Suprapubic skin (tissue), 4 donors: ENCODE results near the gene SVIL. TPM values are rescaled to one million over a fixed set of nuclear protein-coding genes. Genes with fewer than 3 reads are reported as not detected.

Experiments
- DNase-seq, 2 donors: peaks; one replicate each; pipeline ENCODE4 v3.0.0-alpha.2; 2019; ENCODE audit warnings: low spot score in 2 of 2
- H3K27ac ChIP-seq: fragments of 200-600 bp; sonication (generic); one replicate; pipeline ENCODE4 v1.5.1; 2019
- H3K27me3 ChIP-seq: fragments of 200-600 bp; sonication (generic); one replicate; pipeline ENCODE4 v1.5.1; 2019
- H3K36me3 ChIP-seq: fragments of 200-600 bp; sonication (generic); one replicate; pipeline ENCODE4 v1.5.1; 2019
- H3K4me1 ChIP-seq: fragments of 200-600 bp; sonication (generic); one replicate; pipeline ENCODE4 v1.5.1; 2019
- H3K4me3 ChIP-seq: fragments of 200-600 bp; sonication (generic); one replicate; pipeline ENCODE4 v1.5.1; 2019; ENCODE audit warnings: mild to moderate bottlenecking
- H3K9me3 ChIP-seq: fragments of 200-600 bp; sonication (generic); one replicate; pipeline ENCODE4 v1.5.1; 2019
- EP300 ChIP-seq: sonication (generic); formaldehyde crosslinking; IDR thresholded peaks from one replicate; pipeline ENCODE4 v1.6.1; 2017; ENCODE audit warnings: antibody characterized with exemption
- POLR2A ChIP-seq, 2 donors: fragments of 450-650 bp; IDR thresholded peaks; one replicate each; pipeline ENCODE4 v1.6.1; 2017; ENCODE audit warnings: antibody characterized with exemption in 2 of 2, mild to moderate bottlenecking in 2 of 2, moderate library complexity in 2 of 2
- POLR2AphosphoS5 ChIP-seq, 3 donors: sonication (generic); formaldehyde crosslinking; IDR thresholded peaks; one replicate each; pipeline ENCODE4 v1.6.1; 2017; ENCODE audit warnings: antibody characterized with exemption in 3 of 3
- WGBS: methylation state at CpG from one replicate; pipeline ENCODE4 v1.1.5; 2018; 5-methylcytosine and 5-hydroxymethylcytosine counted together
- total RNA-seq, 4 donors: library from RNA; depleted of rRNA; stranded (reverse); fragments of >200 nt; gene quantifications; one replicate each; pipeline ENCODE4 v1.1.0, GENCODE V29; 2016
- TF ChIP-seq, protein P1 (sequence below), 2 donors: fragments of 200-600 bp in 1 of 2; fragments of 450-650 bp in 1 of 2; sonication (generic) in 1 of 2; IDR thresholded peaks; one replicate each; pipeline ENCODE4 v1.5.1; 2016 to 2019; ENCODE audit warnings: antibody characterized with exemption in 2 of 2, mild to moderate bottlenecking in 1 of 2, moderate library complexity in 1 of 2

Gene SVIL
- total RNA-seq, 4 donors from 2014 or later: 52.9 to 129 (median 72.1) TPM

DNA sequence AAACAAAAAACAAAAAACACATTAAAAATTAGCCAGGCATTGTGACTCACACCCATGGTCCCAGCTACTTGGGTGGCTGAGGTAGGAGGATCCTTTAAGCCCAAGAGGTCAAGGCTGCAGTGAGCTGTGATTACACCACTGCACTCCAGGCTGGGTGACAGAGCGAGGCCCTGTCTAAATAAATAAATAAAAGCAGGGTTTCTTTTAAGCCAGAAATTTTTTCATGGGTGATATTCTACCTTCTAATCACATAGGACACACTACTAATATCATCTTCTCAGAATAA lies 14.2 kb upstream of the SVIL start:
- peak overlapping the region; percentile 84 for H3K27ac ChIP-seq
- H3K4me1 ChIP-seq: peaks cover 42% of the 10 kb centered on the region
- TF ChIP-seq POLR2AphosphoS5 (IDR thresholded peaks at IDR 0.05) (no peak), EP300 (no peak), POLR2A (IDR thresholded peaks at IDR 0.05) (no peak)
- TF ChIP-seq, protein P1, sequence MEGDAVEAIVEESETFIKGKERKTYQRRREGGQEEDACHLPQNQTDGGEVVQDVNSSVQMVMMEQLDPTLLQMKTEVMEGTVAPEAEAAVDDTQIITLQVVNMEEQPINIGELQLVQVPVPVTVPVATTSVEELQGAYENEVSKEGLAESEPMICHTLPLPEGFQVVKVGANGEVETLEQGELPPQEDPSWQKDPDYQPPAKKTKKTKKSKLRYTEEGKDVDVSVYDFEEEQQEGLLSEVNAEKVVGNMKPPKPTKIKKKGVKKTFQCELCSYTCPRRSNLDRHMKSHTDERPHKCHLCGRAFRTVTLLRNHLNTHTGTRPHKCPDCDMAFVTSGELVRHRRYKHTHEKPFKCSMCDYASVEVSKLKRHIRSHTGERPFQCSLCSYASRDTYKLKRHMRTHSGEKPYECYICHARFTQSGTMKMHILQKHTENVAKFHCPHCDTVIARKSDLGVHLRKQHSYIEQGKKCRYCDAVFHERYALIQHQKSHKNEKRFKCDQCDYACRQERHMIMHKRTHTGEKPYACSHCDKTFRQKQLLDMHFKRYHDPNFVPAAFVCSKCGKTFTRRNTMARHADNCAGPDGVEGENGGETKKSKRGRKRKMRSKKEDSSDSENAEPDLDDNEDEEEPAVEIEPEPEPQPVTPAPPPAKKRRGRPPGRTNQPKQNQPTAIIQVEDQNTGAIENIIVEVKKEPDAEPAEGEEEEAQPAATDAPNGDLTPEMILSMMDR (IDR thresholded peaks at IDR 0.05): no peak
- H3K4me3 ChIP-seq: no peak overlapping the region
- H3K36me3 ChIP-seq: no peaks in the 10 kb centered on the region
- H3K27me3 ChIP-seq: no peaks in the 10 kb centered on the region
- no peaks in the 10 kb centered on the region for H3K9me3 ChIP-seq
- 90% methylated on average over 1 of the region's 1 CpG for WGBS
- no peak for DNase-seq

DNA sequence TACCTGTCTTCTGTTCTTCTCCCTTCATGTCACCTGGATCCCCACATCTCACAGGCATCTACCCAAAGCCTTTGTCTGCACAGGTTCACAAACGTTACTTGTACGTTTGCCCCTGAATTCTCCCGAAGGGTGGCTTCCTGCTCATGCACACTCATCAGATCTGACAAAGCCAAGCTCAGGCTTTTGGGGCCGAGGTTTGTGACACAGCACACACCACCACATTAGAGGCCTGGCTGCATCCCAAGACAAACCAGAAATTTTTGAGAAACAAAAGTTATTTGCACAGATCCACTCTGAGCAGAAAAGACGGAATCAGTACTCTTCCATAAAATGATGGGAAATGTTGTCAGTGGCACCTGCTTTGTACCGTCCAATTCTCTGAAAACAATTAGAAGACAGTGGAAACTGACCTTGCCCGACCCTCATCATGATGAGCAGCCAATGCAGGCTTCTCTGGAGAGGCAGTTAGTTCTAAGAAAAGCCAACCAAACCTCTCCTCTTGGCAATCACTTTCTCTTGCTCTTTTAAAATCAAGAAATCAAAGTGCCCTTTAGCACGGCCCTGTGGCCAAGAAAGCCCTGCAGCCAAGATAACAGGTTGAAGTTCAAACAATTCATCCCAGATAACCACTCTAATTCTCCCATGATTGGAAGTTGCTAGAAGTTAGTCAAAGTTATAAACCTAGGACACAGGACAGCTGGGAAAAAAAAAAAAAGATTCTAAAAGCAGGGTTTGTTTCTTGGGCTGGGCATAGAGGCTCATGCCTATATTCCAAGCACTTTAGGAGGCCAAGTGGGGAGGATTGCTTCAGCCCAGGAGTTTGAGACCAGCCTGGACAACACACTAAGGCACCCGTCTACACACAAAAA lies 13.6 kb upstream of the SVIL start:
- 35% methylated on average over 9 of the region's 9 CpGs for WGBS
- H3K27me3 ChIP-seq: no peaks in the 10 kb centered on the region
- H3K4me3 ChIP-seq: no peak overlapping the region
- peaks cover 44% of the 10 kb centered on the region for H3K4me1 ChIP-seq
- H3K36me3 ChIP-seq: no peaks in the 10 kb centered on the region
- TF ChIP-seq EP300 (no peak), POLR2A (IDR thresholded peaks at IDR 0.05) (no peak), POLR2AphosphoS5 (IDR thresholded peaks at IDR 0.05) (no peak)
- TF ChIP-seq, protein P1 (IDR thresholded peaks at IDR 0.05): no peak
- no peak for DNase-seq
- H3K9me3 ChIP-seq: no peaks in the 10 kb centered on the region
- peak overlapping the region; percentile 84 for H3K27ac ChIP-seq

DNA sequence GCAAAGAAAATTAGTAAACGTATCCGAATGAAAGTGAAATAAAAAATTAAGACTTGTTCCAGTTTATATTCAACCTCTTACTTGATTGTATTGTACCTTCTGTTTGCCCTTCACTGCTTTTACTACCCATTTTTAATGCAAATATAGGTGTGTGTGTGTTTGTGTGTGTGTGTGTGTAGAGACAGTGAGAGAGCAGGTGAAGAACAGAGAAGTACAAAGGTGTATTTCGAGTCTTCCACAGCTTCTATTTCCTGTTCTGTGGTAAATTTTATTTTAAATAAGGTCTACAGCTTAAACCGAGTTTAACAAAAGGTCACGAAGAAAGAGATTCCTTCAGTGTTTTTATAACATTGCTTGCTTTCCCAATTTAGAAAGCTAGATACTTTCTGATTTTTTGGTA lies 12.7 kb upstream of the SVIL start:
- no peak for DNase-seq
- Histone ChIP-seq H3K27ac (peak overlapping the region; percentile 84), H3K4me1 (peaks cover 52% of the 10 kb centered on the region), H3K36me3 (no peaks in the 10 kb centered on the region), H3K27me3 (no peaks in the 10 kb centered on the region), H3K4me3 (no peak overlapping the region), H3K9me3 (no peaks in the 10 kb centered on the region)
- WGBS: 48% methylated on average over 5 of the region's 5 CpGs
- TF ChIP-seq EP300 (no peak), POLR2AphosphoS5 (IDR thresholded peaks at IDR 0.05) (no peak), POLR2A (IDR thresholded peaks at IDR 0.05) (no peak)
- TF ChIP-seq, protein P1 (IDR thresholded peaks at IDR 0.05): no peak

DNA sequence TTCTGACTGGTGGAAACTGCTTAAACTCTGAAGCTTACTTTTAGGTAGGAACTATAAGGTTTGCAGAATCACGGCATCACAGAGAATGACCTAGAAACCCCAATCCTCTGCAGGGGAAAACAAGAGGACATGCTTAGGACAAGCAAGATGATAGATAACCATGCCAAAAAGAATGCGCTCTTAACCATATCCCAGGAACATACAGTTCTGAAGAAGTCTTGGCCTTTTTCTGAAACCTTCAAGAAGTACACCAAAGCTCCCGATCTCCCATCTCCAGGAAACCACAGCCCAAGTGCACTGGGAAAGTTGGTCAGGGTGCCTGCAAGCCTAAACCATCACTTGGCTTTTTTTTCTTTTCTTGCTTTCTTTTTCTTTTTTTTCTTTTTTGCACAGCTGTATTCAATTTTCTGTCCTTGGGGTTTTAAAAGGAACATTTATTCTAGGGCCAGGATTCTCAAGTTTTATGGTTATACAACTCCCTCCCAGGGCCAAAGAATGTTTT lies 12.2 kb upstream of the SVIL start:
- Histone ChIP-seq H3K4me1 (peaks cover 57% of the 10 kb centered on the region), H3K4me3 (no peak overlapping the region)
- WGBS: 27% methylated on average over 3 of the region's 3 CpGs

More for the DNA sequence above, 12.2 kb upstream of the SVIL start:
- Histone ChIP-seq H3K9me3 (no peaks in the 10 kb centered on the region), H3K27ac (peak overlapping the region; percentile 84), H3K36me3 (no peaks in the 10 kb centered on the region), H3K27me3 (no peaks in the 10 kb centered on the region)
- TF ChIP-seq, protein P1 (IDR thresholded peaks at IDR 0.05): no peak
- TF ChIP-seq POLR2AphosphoS5 (IDR thresholded peaks at IDR 0.05) (peak in 1 of 3 donors; percentile 70), POLR2A (IDR thresholded peaks at IDR 0.05) (no peak), EP300 (no peak)
- DNase-seq: no peak
